GM23338 (cell line): ENCODE measurements around the gene NCKIPSD.

Source experiments
- CREB1 ChIP-seq: fragments of 250-450 bp; sonication (Bioruptor Pico); IDR thresholded peaks from 2 replicates; pipeline ENCODE4 v1.5.0; 2020; ENCODE audit warnings: low read depth, mild to moderate bottlenecking, moderate library complexity
- ETS1 ChIP-seq: IDR thresholded peaks from 2 replicates; pipeline ENCODE4 v1.6.1; 2016; ENCODE audit warnings: antibody characterized with exemption
- EZH2 ChIP-seq: fragments of 200-600 bp; sonication (generic); IDR thresholded peaks from one replicate; pipeline ENCODE4 v1.8.0; 2017; ENCODE audit warnings: antibody characterized with exemption, mild to moderate bottlenecking, low read depth; ENCODE audit not compliant: unreplicated experiment
- EZH2phosphoT487 ChIP-seq: fragments of 200-600 bp; sonication (generic); IDR thresholded peaks from one replicate; pipeline ENCODE4 v1.8.1; 2018; ENCODE audit warnings: antibody characterized with exemption; ENCODE audit not compliant: unreplicated experiment
- JUNB ChIP-seq: IDR thresholded peaks from one replicate; pipeline ENCODE4 v1.6.1; 2016; ENCODE audit warnings: antibody characterized with exemption; ENCODE audit not compliant: unreplicated experiment
- NANOG ChIP-seq: IDR thresholded peaks from 2 replicates; pipeline ENCODE4 v1.6.1; 2016; ENCODE audit warnings: antibody characterized with exemption, borderline replicate concordance
- POLR2AphosphoS5 ChIP-seq: IDR thresholded peaks from 2 replicates; pipeline ENCODE4 v1.6.1; 2016; ENCODE audit warnings: antibody characterized with exemption, low read depth
- REST ChIP-seq: IDR thresholded peaks from one replicate; pipeline ENCODE4 v1.6.1; 2018; ENCODE audit warnings: antibody characterized with exemption; ENCODE audit not compliant: unreplicated experiment
- ZNF114 ChIP-seq: fragments of 250-450 bp; sonication (Bioruptor Pico); IDR thresholded peaks from 2 replicates; pipeline ENCODE4 v1.5.0; 2020; ENCODE audit warnings: mild to moderate bottlenecking, moderate library complexity
- ZNF331 ChIP-seq: fragments of 250-450 bp; sonication (Bioruptor Pico); IDR thresholded peaks from 2 replicates; pipeline ENCODE4 v1.5.0; 2020; ENCODE audit warnings: low read depth, mild to moderate bottlenecking, moderate library complexity
- TF ChIP-seq, protein P1 (sequence below), 2 experiments: fragments of 200-600 bp in 1 of 2; sonication (generic) in 1 of 2; conservative IDR thresholded peaks; 2 replicates each; pipeline versions ENCODE4 v1.5.1 to v1.6.1; 2016 to 2017; ENCODE audit warnings: antibody characterized with exemption in 2 of 2, low read depth in 2 of 2, mild to moderate bottlenecking in 2 of 2, moderate library complexity in 1 of 2

DNA sequence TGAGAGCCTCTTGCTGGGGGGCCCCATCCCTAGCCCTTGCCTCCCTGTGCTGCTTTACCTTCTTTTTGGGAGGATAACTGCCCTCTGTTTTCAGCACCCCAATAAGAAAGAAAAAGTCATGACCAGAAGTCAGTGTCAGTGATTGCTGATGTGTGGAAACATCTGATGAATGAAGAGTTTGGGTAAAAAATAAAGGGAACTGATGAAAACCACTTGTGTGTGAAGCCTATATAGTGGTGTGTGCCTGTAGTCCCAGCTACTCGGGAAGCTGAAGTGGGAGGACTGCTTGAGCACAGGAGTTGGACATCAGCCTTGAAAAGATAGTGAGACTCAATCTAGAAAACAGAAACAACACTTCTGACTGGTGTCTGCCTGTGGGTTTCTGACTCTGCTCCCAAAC is 13.2 kb downstream of the NCKIPSD start:
- TF ChIP-seq EZH2 (no peak), REST (no peak), POLR2AphosphoS5 (no peak), NANOG (no peak), ZNF114 (CRISPR knock-in tag) (no peak), EZH2phosphoT487 (no peak), CREB1 (CRISPR knock-in tag) (no peak), JUNB (no peak), ETS1 (no peak), ZNF331 (no peak)
- TF ChIP-seq, protein P1, sequence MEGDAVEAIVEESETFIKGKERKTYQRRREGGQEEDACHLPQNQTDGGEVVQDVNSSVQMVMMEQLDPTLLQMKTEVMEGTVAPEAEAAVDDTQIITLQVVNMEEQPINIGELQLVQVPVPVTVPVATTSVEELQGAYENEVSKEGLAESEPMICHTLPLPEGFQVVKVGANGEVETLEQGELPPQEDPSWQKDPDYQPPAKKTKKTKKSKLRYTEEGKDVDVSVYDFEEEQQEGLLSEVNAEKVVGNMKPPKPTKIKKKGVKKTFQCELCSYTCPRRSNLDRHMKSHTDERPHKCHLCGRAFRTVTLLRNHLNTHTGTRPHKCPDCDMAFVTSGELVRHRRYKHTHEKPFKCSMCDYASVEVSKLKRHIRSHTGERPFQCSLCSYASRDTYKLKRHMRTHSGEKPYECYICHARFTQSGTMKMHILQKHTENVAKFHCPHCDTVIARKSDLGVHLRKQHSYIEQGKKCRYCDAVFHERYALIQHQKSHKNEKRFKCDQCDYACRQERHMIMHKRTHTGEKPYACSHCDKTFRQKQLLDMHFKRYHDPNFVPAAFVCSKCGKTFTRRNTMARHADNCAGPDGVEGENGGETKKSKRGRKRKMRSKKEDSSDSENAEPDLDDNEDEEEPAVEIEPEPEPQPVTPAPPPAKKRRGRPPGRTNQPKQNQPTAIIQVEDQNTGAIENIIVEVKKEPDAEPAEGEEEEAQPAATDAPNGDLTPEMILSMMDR (conservative IDR thresholded peaks at IDR 0.05; ENCODE audit: low read depth in 2 of 2): no peak
